HG03139 (cell line): Measurements from ENCODE around the gene TBC1D7.
"Not testable (repeated sequence)": the region's sequence is repeated elsewhere in the genome, so short reads cannot be mapped to it uniquely, and the experiment has no call there.

ENCODE experiments used
- ATAC-seq: cut with Tn5 transposase; IDR thresholded peaks from one replicate; pipeline ENCODE4 v1.9.1; 2021; ENCODE audit not compliant: unreplicated experiment

Gene TBC1D7

DNA sequence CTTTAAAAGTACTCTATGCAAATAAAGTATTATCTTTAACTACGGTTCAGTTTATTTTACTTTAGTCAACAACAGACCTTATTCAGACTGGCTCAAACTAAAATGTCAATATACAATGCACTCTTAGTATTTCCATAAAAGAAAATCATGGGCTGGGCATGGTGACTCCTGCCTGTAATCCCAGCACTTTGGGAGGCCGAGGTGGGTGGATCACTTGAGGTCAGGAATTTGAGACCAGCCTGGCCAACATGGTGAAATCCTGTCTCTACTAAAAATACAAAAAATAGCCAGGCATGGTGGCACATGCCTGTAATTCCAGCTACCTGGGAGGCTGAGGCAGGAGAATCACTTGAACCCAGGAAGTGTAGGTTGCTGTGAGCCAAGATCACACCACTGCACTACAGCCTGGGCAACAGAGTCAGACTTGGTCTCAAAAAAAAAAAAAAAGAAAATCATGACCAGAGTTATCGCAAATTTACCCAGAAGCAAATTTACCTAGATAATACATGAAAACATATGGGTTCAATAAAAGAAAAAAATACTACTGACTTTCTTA is 2.2 kb downstream of the TBC1D7 start:
- not testable (repeated sequence) for ATAC-seq

DNA sequence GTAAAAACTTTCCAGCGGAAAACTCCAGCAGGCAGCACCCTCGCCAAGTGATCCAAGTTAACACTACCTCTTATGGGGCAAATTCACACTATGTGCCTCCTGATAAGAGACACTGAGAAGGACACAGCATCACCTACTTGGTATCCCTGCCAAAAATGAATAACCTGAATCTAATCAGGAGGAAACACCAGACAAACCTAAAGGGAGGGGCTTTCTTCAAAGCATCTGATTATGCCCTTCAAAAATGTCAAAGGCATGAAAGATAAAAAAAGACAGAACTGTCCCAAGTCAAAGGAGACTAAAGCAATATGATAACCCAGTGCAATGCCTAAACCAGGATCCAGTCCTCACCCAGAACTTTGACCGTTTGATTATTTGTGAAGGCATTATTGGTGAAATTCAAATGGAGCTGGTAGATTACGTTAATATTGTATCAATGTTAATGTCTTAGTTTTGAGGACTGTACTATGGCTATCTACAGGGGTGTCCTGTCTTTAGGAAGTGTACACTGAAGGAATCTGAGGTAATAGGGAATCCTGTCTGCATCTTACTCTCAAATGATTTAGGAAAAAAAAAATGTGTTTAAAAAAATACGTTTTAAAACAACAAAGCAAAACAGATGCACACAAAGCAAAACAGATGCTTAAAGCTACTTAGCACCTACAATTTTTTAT is 8.3 kb downstream of the TBC1D7 start:
- no peak for ATAC-seq

DNA sequence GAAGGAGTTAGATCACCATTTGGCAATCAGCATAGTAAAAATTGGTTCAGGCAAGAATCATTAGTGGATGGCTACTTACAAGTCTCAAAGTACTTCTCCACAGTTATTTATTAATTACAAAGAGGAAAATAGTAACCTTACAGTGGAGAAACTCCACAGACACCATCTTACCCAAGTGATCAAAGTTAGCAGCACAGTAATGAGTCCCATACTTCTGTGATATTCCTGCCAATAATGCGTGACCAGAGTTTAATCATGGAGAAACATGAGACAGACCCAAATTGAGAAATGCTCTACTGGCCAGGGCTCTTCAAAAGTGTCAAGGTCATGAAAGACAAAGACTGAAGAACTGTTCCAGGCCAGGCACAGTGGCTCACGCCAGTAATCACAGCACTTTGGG is 9.5 kb downstream of the TBC1D7 start:
- no peak for ATAC-seq

DNA sequence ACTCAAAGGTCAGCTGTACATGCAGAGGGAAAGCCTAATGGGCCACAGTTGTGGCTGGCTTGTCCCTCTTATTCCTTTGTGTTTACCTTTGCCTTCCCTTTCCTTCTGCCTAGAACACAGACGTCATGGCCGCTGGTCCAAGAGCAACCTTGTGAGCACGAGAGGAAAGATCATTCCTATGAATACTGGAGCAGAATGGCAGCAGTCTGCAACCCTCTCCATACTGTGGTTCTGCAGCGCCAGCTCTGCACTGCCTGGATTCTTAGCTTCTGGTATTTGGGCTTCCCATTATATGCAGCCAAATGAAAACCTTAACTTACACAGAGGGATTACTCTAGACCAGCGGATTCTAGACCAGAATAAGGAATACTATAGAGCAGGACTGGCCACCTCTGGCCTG is 12.4 kb downstream of the TBC1D7 start:
- no peak for ATAC-seq

DNA sequence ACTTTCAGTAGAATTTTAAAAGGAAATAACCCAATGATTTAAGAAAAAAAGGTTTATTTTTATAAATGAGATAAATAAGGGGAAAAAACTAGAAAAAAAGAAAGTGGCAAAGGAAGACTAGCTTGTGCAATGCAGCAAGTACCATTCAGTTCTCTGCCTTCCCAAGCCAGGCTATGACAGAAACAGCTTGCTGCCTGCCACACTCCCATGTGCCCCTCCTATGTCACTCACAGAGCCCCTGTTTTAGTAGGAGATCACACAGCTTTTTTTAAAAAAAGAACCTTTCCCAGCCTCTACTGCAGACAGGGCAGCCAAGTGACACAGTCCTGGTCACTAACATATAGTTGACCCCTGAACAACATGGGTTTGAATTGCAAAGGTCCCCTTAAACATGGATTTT is 13.5 kb downstream of the TBC1D7 start:
- no peak for ATAC-seq

DNA sequence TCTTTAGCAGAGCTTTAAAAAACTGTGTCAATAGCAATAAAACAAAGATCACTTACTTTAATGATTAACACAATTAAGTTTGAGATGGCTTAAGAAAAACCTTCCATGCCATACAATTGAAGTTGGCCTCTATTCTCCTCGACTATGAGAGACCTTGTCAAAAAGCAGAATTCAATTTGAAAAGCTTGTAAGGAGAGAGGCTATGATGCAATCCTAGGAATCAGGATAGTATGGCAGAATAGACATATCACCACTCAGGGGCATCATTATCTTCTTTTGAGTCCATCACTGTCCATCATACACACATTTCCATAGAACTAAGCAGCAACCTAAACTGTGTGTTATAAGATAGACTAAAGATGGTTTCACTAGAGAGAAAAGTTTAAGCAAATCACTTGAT is 17.2 kb downstream of the TBC1D7 start:
- no peak for ATAC-seq

DNA sequence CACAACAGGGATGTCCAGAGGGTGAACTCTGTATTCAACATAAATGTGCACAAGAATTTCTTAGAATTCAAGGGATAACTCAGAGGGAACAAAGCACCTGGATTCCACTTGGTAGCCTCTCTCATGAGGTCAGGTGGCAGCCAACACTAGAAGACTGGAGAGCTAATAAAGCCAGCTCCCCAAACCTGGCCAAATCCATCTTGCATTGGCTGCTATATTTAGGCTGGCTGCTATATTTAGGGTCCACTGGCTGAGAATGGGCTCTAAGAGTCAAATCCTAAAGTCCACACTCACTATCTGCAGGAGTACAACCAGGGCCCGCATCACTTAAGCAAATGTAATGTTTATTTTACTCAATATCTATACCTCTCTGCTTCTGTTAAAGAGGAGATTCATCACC is 20.0 kb downstream of the TBC1D7 start:
- no peak for ATAC-seq

DNA sequence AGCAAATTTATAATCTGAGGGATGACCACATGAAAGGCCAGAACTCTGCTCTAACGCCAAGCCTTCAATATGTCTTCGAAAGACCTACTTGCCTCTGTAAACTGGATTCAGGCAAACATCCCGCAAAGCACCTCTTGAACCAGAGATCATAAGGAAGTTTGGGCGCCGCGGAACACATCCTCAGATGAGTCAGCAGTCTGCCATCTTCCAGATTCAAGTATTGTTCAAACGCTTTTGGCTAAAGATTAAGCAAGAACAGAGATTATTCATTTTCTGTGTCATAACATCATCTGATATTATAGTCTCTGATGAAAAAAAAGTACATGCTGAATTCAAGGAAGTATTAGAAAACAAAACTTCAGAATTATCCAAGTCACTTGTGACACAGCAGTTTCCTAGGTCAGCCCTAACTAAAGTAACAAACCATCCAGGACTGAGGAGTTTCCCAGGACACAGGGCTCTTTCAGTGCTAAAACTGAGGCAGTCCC is 20.8 kb downstream of the TBC1D7 start:
- no peak for ATAC-seq

DNA sequence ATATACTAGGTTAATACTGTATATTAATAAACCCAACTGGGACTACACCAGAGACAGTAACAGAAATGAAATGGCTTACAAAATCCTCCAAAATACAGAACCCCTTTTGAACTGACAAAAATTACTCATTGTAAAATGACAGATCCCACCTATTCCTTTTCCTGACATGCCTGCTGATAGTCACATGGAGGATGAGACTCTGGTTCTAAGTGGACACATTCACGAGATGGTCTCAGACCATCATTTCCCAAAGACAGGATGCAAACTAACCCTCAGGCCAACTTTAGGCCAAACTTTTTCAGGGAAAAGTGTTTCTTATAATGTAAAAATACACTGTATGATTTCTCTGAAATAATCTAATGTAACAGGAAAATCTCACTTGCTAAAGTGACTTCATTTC is 22.5 kb downstream of the TBC1D7 start:
- no peak for ATAC-seq

DNA sequence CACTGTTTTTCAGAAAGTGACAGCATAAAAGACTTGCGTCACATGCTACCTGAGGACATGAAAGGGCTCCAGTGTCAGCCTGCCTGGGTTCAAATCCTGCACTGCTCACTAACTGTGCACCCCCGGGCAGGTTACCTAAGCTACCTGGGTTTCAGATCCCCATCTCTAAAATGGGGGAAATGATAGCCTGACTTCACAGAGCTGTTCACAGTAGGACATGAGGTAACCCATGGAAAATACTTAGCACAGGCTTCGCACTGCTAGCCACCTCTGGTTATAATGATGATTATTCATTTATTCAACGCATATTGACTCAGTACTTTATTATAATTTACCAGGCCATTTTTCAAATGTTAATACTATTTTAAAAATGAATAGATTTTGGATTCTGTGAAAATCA is 23.0 kb downstream of the TBC1D7 start:
- ATAC-seq = no peak

DNA sequence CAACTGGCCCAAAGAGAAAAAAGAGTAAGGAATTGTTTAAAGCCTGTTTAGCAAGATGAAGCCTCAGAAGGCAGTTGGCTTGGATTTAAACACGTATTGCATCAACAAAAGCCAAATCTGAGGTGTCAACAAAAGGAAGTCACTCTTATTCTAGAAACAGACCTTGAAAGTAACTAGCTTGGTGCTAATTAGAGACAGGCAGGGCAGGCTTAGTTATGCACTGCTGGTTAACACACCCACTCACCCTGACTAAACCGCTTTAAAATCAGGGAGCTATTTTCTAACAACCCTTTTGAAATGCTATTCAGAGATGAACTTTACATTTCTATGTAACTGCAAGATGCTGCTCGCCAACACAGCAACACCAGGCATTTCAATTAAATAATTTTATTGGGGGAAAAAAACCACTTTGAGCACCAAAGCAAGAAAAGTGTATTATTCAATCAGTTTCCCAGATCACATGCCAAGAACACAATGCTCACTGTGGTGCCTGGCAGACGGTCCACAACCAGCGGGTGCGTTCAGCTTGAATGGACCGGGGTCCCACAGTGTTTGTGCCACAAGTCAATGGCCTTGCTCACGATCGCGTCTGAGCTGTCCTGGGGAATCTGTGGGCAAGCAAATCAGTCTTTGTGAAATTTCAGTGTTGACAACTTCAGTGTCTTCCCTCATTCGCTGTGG is 23.6 kb downstream of the TBC1D7 start:
- ATAC-seq = peak; percentile 32

DNA sequence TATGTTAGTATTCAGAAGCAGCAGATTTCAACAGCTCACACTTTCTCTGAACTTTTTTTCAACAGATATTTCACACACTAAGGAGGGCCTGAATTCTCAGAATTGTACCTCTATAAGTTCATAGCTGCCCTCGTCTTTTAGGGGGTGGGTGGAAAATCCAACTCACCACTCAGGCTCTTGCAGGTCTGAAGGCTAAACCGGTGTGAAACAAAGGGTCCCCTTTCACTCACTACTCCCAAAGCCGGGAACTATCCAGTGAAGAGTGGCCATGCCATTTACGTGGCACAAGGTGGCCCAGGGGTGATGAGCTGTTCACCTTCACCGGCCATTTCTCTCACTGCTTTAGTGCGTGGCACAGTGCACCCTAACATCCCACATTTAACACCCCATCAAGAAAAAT is 24.2 kb downstream of the TBC1D7 start:
- no peak for ATAC-seq

DNA sequence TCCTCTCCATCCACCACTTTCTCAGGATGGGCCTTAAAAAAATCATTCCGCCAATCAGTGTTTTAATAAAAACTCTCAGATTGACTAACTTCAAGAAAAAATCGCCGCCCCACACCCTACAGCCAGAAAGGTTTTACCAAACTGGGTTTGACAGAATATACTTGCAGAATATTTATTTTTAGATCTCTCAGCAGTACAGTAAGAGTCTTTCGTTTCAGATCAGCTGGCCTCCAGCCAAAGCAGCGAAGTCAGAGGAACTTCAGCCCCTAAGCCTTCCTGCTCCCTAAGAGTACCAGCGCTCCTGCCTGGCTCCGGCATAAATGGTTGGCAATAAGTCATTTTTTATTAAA is 24.7 kb downstream of the TBC1D7 start:
- peak; percentile 34 for ATAC-seq

DNA sequence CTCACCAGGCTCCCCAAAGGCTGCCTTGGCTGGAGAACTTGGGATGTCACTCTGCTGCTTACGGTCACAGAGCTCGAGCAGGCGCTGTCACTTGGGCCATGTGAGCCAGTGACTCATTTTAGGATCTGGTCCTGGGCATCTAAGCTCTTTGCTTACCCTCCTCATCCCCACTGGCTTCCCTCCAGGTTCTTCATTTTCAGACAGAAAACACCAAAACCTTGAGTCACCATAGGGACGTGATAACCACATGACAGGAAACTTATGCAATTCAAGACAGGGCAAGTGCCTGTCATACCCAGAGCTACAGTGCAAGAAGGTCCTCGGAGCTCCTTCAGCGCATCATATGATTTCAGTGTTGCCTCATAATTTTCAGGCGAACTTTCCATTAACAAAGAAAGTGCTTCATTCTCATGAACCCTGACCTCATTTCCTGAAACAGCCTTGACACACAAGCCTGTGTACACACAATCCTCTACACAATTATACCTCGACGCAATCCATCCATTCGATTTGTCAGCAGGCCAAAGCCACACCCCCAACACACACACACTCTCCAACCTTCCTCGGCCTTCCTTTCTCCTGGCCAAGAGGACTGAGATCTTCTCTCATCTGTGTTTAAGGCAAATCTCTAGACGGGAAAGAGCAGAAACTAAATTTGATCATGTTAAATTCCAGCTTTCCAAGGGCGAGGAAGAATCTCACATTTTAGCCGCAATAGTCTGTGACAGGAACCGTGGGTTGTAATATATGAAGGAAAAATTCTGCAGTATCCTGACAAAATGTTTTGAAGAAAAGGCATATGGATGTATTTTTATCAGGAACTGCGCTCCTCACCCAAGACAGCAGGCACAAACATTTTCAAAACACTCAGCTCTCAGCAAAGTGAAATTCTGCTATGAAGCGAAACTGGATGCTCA is 25.3 kb downstream of the TBC1D7 start:
- peak; percentile 44 for ATAC-seq

DNA sequence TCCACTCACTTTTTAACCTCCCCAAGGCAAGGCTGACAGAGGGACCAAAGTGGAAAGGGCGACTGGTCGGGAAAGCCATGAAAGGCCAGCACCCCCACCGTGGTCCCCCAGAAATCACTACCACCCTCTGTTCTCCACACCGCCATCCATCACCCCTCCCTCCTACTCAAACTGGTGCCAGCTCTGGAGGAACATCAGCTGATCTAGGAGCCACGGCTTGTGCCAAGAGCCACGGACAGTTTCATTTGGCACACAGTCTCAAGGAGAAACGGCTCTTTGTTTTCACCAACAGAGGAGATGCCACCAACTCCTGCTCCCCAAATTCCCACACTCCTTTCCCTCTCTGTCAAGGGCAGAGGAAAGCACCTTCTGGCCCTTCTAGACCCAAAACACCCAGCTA is 26.0 kb downstream of the TBC1D7 start:
- ATAC-seq = no peak

DNA sequence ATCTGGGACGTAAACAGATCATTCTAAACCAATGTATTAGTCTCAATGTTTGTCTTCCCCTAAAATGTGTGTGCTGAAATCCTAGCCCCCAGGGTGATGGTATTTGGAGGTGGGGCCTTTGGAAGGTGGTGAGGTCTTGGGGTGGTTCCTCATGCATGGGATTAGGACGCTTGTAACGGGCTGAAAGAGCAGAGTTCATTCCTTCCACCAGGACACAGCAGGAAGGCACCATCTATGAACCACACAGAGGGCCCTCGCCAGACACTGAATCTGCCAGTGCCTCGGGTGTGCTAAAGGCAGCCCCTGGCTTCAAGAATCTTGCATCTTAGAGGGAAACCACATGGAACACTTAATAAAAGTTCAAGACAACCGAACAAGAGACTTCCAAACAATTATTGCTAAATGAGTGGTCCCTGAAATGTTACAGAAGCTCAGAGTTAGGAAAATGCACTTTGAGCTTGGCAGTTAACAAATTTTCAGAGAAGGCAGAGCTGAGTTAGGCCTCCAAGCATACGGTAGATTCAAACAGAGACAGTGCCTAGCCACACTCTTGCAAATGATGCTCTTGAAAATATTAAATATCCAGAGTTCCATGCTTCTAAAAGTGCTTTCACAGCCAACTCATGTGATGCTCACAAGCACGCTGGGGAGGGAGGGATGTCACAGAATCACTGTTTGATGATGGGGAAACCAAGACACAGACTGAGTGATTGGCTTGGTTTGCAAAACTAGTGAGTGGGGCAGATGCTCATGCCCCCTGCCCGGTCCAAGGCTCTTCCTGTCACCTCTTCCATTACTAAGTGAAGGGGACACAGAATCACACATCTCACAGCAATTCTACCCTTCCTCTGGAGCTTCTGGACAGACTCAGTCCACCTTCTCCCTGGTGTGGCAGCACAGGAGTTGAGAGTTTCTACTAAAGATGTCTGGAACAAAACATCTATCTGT is 27.4 kb downstream of the TBC1D7 start:
- ATAC-seq = no peak

DNA sequence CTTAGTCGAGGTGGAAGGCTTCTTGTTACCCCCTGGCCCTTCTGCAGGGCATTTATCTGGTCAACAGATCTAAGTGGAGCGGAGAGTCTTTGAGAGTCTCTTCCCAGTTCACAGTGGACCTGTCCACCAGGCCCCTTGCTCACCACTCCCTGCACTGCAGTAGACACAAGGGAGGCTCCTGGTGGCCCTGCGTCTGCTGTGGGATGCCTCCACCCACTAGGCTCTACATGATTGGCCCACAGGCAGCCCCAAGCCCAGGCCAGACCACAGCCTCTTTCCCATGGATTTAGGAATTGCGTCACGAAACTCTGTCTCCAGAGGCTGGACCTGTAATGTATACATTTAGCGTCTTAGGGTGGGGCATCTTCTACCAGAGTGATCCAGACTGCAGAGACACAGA is 28.4 kb downstream of the TBC1D7 start:
- ATAC-seq = no peak

DNA sequence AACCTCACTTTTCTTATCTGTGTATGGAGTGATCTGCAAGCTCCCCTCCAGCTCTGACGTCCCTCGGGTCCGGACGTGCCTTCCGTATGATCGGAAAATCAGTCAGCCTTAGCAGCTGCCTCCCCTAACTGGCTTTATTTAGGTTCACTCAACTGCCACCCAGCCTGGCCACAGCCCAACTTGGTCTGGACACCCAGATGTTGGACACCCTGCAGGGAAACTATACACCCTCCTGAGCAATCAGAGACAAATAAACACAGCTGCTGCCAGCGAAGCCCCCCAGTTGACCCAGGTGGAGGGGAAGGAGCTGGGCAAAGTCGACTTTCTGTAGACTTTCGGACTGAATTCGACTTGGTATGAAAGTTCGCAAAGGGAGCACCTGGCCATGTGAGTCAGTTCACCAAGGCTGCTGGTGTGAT is 28.9 kb downstream of the TBC1D7 start:
- ATAC-seq = no peak

DNA sequence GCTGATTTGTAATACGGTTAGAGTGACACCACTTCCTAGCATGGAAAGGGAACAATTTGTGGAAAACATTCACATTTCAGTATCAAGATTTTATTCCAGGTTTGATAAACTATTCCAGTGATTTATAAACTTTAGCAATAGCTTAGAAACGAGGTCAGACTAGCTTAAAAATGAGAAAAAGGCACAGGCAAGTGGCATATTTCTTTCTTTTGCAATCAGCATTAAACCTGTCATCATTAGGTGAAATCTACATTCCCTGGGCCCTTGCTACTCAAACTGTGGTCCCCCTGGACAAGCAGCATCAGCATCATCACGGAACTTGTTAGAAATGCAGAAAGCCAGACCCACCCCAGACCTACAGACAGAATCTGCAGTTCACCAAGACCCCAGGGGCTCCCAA is 29.9 kb downstream of the TBC1D7 start:
- no peak for ATAC-seq

DNA sequence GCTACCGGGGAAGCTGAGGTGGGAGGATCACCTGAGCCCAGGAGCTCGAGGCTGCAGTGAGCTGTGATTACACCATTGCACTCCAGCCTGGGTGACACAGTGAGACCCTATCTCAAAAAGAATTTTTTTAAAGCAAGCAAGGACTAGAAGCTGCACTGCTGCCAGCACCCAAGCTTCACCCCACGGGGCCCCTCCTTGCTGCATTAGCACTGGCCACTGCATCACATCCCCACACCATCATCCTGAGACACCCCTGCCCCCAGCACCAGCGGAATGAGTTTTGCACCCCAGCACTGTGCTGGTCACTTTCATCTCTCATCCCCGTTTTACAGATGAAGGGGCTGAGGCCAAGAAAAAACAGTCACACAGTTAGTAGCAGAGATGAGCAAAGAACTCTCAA is 30.9 kb downstream of the TBC1D7 start:
- no peak for ATAC-seq
